Measurements from ENCODE around the gene MAFG. TPM values are rescaled to one million over a fixed set of nuclear protein-coding genes. Genes with fewer than 3 reads are reported as not detected.

Gene MAFG
- total and polyA plus RNA-seq, 2 donors (not counting 3 experiments of a cell fraction or from before 2014, with no cell fraction given): 27.6 to 35.0 TPM

DNA sequence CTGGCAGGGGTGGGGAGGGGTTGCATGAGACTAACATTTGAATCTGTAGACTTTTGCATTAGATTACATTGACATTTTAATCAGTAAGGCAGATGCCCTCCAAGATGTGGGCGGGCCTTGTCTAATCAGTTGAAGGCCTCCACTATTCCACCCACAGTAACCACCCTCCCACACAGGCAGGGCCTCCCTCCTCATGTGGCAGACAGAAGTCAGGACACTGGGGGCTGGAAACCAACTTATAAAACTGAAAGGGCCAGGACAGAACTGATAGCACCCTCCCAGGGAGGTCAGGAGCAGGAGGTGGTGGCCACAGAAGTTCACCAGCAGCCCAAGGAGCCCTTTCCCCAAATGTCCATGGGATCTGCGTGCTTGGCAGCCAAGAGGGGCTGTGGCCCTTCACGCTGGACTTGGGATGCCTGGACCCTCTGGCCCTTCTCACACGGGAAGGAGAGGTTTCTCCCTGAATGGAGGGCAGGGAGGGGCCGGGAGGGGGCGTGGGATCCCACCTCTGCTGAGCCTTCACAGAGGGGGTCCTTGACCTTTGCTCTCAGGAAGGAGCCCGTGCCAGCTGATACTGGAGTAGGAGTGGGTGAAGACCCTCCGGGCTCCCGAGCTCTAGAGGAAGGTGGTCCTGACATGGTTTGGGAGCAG is 4.9 kb upstream of the MAFG start:
- TSS peak; percentile 43 for BruUV-seq (replicated peaks)
- intact Hi-C loops (cut with micrococcal nuclease) (no loop called here), dilution Hi-C loops (cut with MboI; ENCODE audit: extremely low pct_ligation_motif_present, low sequenced_read_pairs) (no loop called here)
- H3K27me3 ChIP-seq (ENCODE audit: control insufficient read depth in 2 of 2, insufficient read depth in 2 of 2, low read length in 2 of 2): no peaks in the 10 kb centered on the region
- no peak overlapping the region for H3K4me2 ChIP-seq (ENCODE audit: insufficient read depth, low read length)
- H2AFZ ChIP-seq (ENCODE audit: low read depth, low read length): no peak overlapping the region
- DNase-seq (ENCODE audit: low read depth, low spot score): no peak
- no peaks in the 10 kb centered on the region for H3K9me3 ChIP-seq (replicated peaks; ENCODE audit: control insufficient read depth, insufficient read depth, low read length)
- H3K27ac ChIP-seq (ENCODE audit: insufficient read depth, low read depth, low read length): no peak overlapping the region
- H3K79me2 ChIP-seq (ENCODE audit: control insufficient read depth, insufficient read depth, low read length): peaks cover 8% of the 10 kb centered on the region
- H3K36me3 ChIP-seq (ENCODE audit: control insufficient read depth in 2 of 2, extremely low read depth in 1 of 2, insufficient read depth in 2 of 2, low read length in 2 of 2): peaks cover 0 to 5% of the 10 kb centered on the region in 2 experiments
- ChIA-PET CTCF (interaction anchor here (1.3 kb wide), 1 partner anchor 23 kb away, joined by 3 read pairs; no protein-coding TSS in a partner anchor), POLR2A (no interaction called here)
- H4K20me1 ChIP-seq (replicated peaks; ENCODE audit: control insufficient read depth, extremely low read depth, insufficient read depth, low read length): no peaks in the 10 kb centered on the region
- H3K9me1 ChIP-seq (replicated peaks; ENCODE audit: control insufficient read depth, extremely low read depth, insufficient read depth, low read length): no peaks in the 10 kb centered on the region
- H3K9ac ChIP-seq (replicated peaks; ENCODE audit: extremely low read depth, insufficient read depth, low read length): no peak overlapping the region
- FAIRE-seq: no peak
- H3K4me3 ChIP-seq (replicated peaks in 1 of 3; ENCODE audit: insufficient read depth in 1 of 3, low read depth in 1 of 3, low read length in 3 of 3): no peak overlapping the region
- peaks cover 7% of the 10 kb centered on the region for H3K4me1 ChIP-seq (ENCODE audit: control insufficient read depth, extremely low read depth, insufficient read depth, low read length)
- TF ChIP-seq POLR2A (IDR thresholded peaks at IDR 0.05; ENCODE audit: low read depth, low read length): no peak
- no peak for TF ChIP-seq EZH2 (IDR thresholded peaks at IDR 0.05; ENCODE audit: borderline replicate concordance, low read depth, low read length, severe bottlenecking)
- TF ChIP-seq MYC (IDR thresholded peaks at IDR 0.05; ENCODE audit: low read depth, low read length): no peak
- TF ChIP-seq, protein P1, sequence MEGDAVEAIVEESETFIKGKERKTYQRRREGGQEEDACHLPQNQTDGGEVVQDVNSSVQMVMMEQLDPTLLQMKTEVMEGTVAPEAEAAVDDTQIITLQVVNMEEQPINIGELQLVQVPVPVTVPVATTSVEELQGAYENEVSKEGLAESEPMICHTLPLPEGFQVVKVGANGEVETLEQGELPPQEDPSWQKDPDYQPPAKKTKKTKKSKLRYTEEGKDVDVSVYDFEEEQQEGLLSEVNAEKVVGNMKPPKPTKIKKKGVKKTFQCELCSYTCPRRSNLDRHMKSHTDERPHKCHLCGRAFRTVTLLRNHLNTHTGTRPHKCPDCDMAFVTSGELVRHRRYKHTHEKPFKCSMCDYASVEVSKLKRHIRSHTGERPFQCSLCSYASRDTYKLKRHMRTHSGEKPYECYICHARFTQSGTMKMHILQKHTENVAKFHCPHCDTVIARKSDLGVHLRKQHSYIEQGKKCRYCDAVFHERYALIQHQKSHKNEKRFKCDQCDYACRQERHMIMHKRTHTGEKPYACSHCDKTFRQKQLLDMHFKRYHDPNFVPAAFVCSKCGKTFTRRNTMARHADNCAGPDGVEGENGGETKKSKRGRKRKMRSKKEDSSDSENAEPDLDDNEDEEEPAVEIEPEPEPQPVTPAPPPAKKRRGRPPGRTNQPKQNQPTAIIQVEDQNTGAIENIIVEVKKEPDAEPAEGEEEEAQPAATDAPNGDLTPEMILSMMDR (IDR thresholded peaks at IDR 0.05; ENCODE audit: extremely low read depth in 1 of 2, insufficient read depth in 1 of 2, low read depth in 1 of 2, low read length in 2 of 2): no peak
- TF ChIP-seq FOS (IDR thresholded peaks at IDR 0.05; ENCODE audit: borderline replicate concordance, insufficient read depth, low read length): no peak
- TF ChIP-seq, protein P2, sequence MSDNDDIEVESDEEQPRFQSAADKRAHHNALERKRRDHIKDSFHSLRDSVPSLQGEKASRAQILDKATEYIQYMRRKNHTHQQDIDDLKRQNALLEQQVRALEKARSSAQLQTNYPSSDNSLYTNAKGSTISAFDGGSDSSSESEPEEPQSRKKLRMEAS (IDR thresholded peaks at IDR 0.05; ENCODE audit: insufficient read depth, insufficient read length): no peak
- TF ChIP-seq GATA2 (IDR thresholded peaks at IDR 0.05; ENCODE audit: insufficient read depth, insufficient read length, low read depth, low read length): no peak
- TF ChIP-seq JUN (IDR thresholded peaks at IDR 0.05; ENCODE audit: borderline replicate concordance, insufficient read depth, insufficient read length, low read depth): no peak
- no peak for TF ChIP-seq POLR2AphosphoS5 (IDR thresholded peaks at IDR 0.05; ENCODE audit: insufficient read depth, low read depth, low read length)

All from endothelial cell of umbilical vein (primary cell).